Gastrocnemius medialis (tissue), 4 donors: ENCODE data around the gene UGGT2.
"Not testable (repeated sequence)": the region's sequence is repeated elsewhere in the genome, so short reads cannot be mapped to it uniquely, and the experiment has no call there.

Experiments
- CTCF ChIP-seq, 5 experiments: fragments of 450-650 bp in 3 of 5; fragments of 200-600 bp in 2 of 5; sonication (generic) in 2 of 5; IDR thresholded peaks in 4 of 5; conservative IDR thresholded peaks in 1 of 5; 1 replicate in 4 of 5; 2 replicates in 1 of 5; pipeline ENCODE4 v1.5.1; 2016 to 2019; ENCODE audit warnings: antibody characterized with exemption in 5 of 5, mild to moderate bottlenecking in 3 of 5, moderate library complexity in 3 of 5
- POLR2A ChIP-seq, 2 donors: fragments of 450-650 bp; IDR thresholded peaks; one replicate each; pipeline ENCODE4 v1.6.1; 2017; ENCODE audit warnings: antibody characterized with exemption in 2 of 2, mild to moderate bottlenecking in 2 of 2, moderate library complexity in 2 of 2

GRCh38 chr13:95781940-95782339 is 271.3 kb downstream of the UGGT2 start:
- TF ChIP-seq CTCF (IDR thresholded peaks at IDR 0.05 in 4 of 5, conservative IDR thresholded peaks at IDR 0.05 in 1 of 5); POLR2A (IDR thresholded peaks at IDR 0.05): not testable (repeated sequence)
